Epithelial cell of proximal tubule (primary cell): ENCODE results near the gene MRFAP1L1. TPM values are rescaled to one million over a fixed set of nuclear protein-coding genes. Genes with fewer than 3 reads are reported as not detected.

Experiments
- DNase-seq: peaks from one replicate; pipeline ENCODE4 v3.0.0-alpha.2; 2011; ENCODE audit warnings: low read depth
- H3K4me3 ChIP-seq: 2 replicates; pipeline ENCODE4 v1.5.1; 2011; ENCODE audit warnings: low read depth, mild to moderate bottlenecking, low read length
- CTCF ChIP-seq: conservative IDR thresholded peaks from 2 replicates; pipeline ENCODE4 v1.5.1; 2012; ENCODE audit warnings: low read depth, mild to moderate bottlenecking, low read length
- total RNA-seq: library from RNA; depleted of rRNA; stranded (reverse); fragments of >200 nt; gene quantifications from 2 replicates; pipeline ENCODE4 v1.2.3, GENCODE V29; 2015

The MRFAP1L1 gene
- total RNA-seq, 1 donor from 2014 or later: 49.1 TPM

- H3K4me3 ChIP-seq: no peak overlapping the region
- TF ChIP-seq CTCF: no peak
- DNase-seq: no peak
Measured at GRCh38 chr4:6752486-6752829, 42.8 kb upstream of the MRFAP1L1 start.

- no peak overlapping the region for H3K4me3 ChIP-seq
- DNase-seq: no peak
- TF ChIP-seq CTCF: no peak
Measured at GRCh38 chr4:6751611-6752485, 42.2 kb upstream of the MRFAP1L1 start.

- no peak for DNase-seq
- H3K4me3 ChIP-seq: no peak overlapping the region
- TF ChIP-seq CTCF: no peak
Measured at GRCh38 chr4:6750286-6751221, 40.9 kb upstream of the MRFAP1L1 start.

GRCh38 chr4:6749340-6750171, 39.9 kb upstream of the MRFAP1L1 start:
- TF ChIP-seq CTCF: no peak
- DNase-seq: no peak
- H3K4me3 ChIP-seq: no peak overlapping the region

GRCh38 chr4:6748286-6748685, 38.6 kb upstream of the MRFAP1L1 start:
- TF ChIP-seq CTCF: no peak
- H3K4me3 ChIP-seq: no peak overlapping the region
- DNase-seq: no peak

GRCh38 chr4:6747294-6748051, 37.8 kb upstream of the MRFAP1L1 start:
- no peak for DNase-seq
- TF ChIP-seq CTCF: no peak
- no peak overlapping the region for H3K4me3 ChIP-seq
